Astrocyte (in vitro differentiated cells and primary cell): Measurements from ENCODE around the gene EDA. TPM values are rescaled to one million over a fixed set of nuclear protein-coding genes. Genes with fewer than 3 reads are reported as not detected.

Source experiments
- DNase-seq: peaks from one replicate; pipeline ENCODE4 v3.0.0-alpha.2; 2010; ENCODE audit warnings: low read depth
- FAIRE-seq: peaks from 2 replicates; lab custom pipeline; 2011; peaks lifted over from hg19 to GRCh38; lab: Jason Lieb, UNC
- H2AFZ ChIP-seq: 2 replicates; pipeline ENCODE4 v1.6.0; 2012; ENCODE audit warnings: low read depth, low read length, inconsistent platforms
- H3K27ac ChIP-seq: 2 replicates; pipeline ENCODE4 v1.5.1; 2011; ENCODE audit warnings: low read depth, low read length, inconsistent platforms
- H3K27me3 ChIP-seq: 2 replicates; pipeline ENCODE4 v1.6.0; 2011; ENCODE audit warnings: low read length, inconsistent platforms; ENCODE audit not compliant: insufficient read depth
- H3K36me3 ChIP-seq: 2 replicates; pipeline ENCODE4 v1.5.1; 2011; ENCODE audit warnings: low read length, inconsistent platforms; ENCODE audit not compliant: insufficient read depth
- H3K4me1 ChIP-seq: 2 replicates; pipeline ENCODE4 v1.5.1; 2011; ENCODE audit warnings: low read length, inconsistent platforms; ENCODE audit not compliant: insufficient read depth
- H3K4me2 ChIP-seq: 2 replicates; pipeline ENCODE4 v1.6.0; 2012; ENCODE audit warnings: low read length, inconsistent platforms
- H3K4me3 ChIP-seq: 2 replicates; pipeline ENCODE4 v1.5.1; 2011; ENCODE audit warnings: low read depth, mild to moderate bottlenecking, low read length, inconsistent platforms; ENCODE audit not compliant: insufficient read depth
- H3K79me2 ChIP-seq: 2 replicates; pipeline ENCODE4 v1.6.0; 2012; ENCODE audit warnings: mild to moderate bottlenecking, low read length, inconsistent platforms; ENCODE audit not compliant: insufficient read depth
- H3K9ac ChIP-seq: 2 replicates; pipeline ENCODE4 v1.6.0; 2012; ENCODE audit warnings: mild to moderate bottlenecking, low read length, inconsistent platforms
- H3K9me3 ChIP-seq: 2 replicates; pipeline ENCODE4 v1.5.1; 2012; ENCODE audit warnings: low read depth, mild to moderate bottlenecking, low read length, inconsistent platforms; ENCODE audit not compliant: insufficient read depth
- H4K20me1 ChIP-seq: 2 replicates; pipeline ENCODE4 v1.6.0; 2012; ENCODE audit warnings: low read length, inconsistent platforms; ENCODE audit not compliant: insufficient read depth
- H3K27ac Mint-ChIP-seq: one replicate; pipeline ENCODE4 v1.8.0; 2021; ENCODE audit warnings: mild to moderate bottlenecking, mixed read lengths; ENCODE audit not compliant: unreplicated experiment
- H3K27me3 Mint-ChIP-seq: one replicate; pipeline ENCODE4 v1.8.0; 2021; ENCODE audit warnings: low read depth, mixed read lengths; ENCODE audit not compliant: unreplicated experiment
- H3K36me3 Mint-ChIP-seq: one replicate; pipeline ENCODE4 v1.8.0; 2021; ENCODE audit warnings: low read depth, mixed read lengths; ENCODE audit not compliant: unreplicated experiment
- H3K4me1 Mint-ChIP-seq: one replicate; pipeline ENCODE4 v1.8.0; 2021; ENCODE audit warnings: low read depth, mixed read lengths; ENCODE audit not compliant: unreplicated experiment
- H3K4me3 Mint-ChIP-seq: one replicate; pipeline ENCODE4 v1.8.0; 2021; ENCODE audit warnings: mild to moderate bottlenecking, moderate library complexity, mixed read lengths; ENCODE audit not compliant: unreplicated experiment
- H3K9me3 Mint-ChIP-seq: one replicate; pipeline ENCODE4 v1.8.0; 2021; ENCODE audit warnings: mild to moderate bottlenecking, mixed read lengths; ENCODE audit not compliant: unreplicated experiment
- CTCF ChIP-seq: IDR thresholded peaks from 2 replicates; pipeline ENCODE4 v1.5.1; 2011; ENCODE audit warnings: low read depth, mild to moderate bottlenecking, inconsistent platforms, low read length, moderate library complexity; ENCODE audit not compliant: insufficient read depth
- EZH2 ChIP-seq: IDR thresholded peaks from 2 replicates; pipeline ENCODE4 v1.6.1; 2012; ENCODE audit warnings: mild to moderate bottlenecking, low read length, inconsistent platforms; ENCODE audit not compliant: insufficient read depth
- total RNA-seq: library from RNA; stranded (reverse); gene quantifications from 2 replicates; pipeline ENCODE4 v1.2.1, GENCODE V29; 2021

Gene EDA
- total RNA-seq, 1 donor from 2014 or later: 1.8 TPM

- Histone ChIP-seq H3K4me3 (no peak overlapping the region), H3K36me3 (no peaks in the 10 kb centered on the region), H3K4me2 (no peak overlapping the region), H3K9me3 (no peaks in the 10 kb centered on the region), H3K27me3 (no peaks in the 10 kb centered on the region), H4K20me1 (no peaks in the 10 kb centered on the region), H3K79me2 (no peaks in the 10 kb centered on the region), H3K9ac (no peak overlapping the region), H3K4me1 (no peaks in the 10 kb centered on the region), H3K27ac (no peak overlapping the region), H2AFZ (no peak overlapping the region)
- Mint-ChIP-seq H3K4me1 (no peaks in the 10 kb centered on the region), H3K36me3 (no peaks in the 10 kb centered on the region), H3K4me3 (no peak overlapping the region), H3K9me3 (peaks cover 4% of the 10 kb centered on the region), H3K27ac (no peak overlapping the region), H3K27me3 (no peaks in the 10 kb centered on the region)
- DNase-seq (no peak), FAIRE-seq (no peak)
- TF ChIP-seq EZH2 (no peak), CTCF (no peak)
These were observed 373.1 kb downstream of the EDA start for GRCh38 chrX:69988955-69989394.

- DNase-seq: no peak
- no peaks in the 10 kb centered on the region for H3K36me3 ChIP-seq
- H3K27me3 ChIP-seq: no peaks in the 10 kb centered on the region
- no peaks in the 10 kb centered on the region for H3K9me3 ChIP-seq
- no peak overlapping the region for H3K9ac ChIP-seq
- H3K27ac ChIP-seq: no peak overlapping the region
- H3K9me3 Mint-ChIP-seq: peaks cover 4% of the 10 kb centered on the region
- no peak overlapping the region for H3K4me2 ChIP-seq
- H3K27ac Mint-ChIP-seq: no peak overlapping the region
- H3K4me3 Mint-ChIP-seq: no peak overlapping the region
- no peak overlapping the region for H3K4me3 ChIP-seq
- TF ChIP-seq EZH2 (no peak), CTCF (no peak)
- H3K79me2 ChIP-seq: no peaks in the 10 kb centered on the region
- no peaks in the 10 kb centered on the region for H4K20me1 ChIP-seq
- FAIRE-seq: no peak
- no peaks in the 10 kb centered on the region for H3K4me1 Mint-ChIP-seq
- no peaks in the 10 kb centered on the region for H3K27me3 Mint-ChIP-seq
- H3K4me1 ChIP-seq: no peaks in the 10 kb centered on the region
- H2AFZ ChIP-seq: no peak overlapping the region
- H3K36me3 Mint-ChIP-seq: no peaks in the 10 kb centered on the region
These were observed 375.8 kb downstream of the EDA start for GRCh38 chrX:69991685-69992084.

- FAIRE-seq: no peak
- Mint-ChIP-seq H3K4me3 (no peak overlapping the region), H3K4me1 (no peaks in the 10 kb centered on the region), H3K27me3 (no peaks in the 10 kb centered on the region), H3K9me3 (peaks cover 4% of the 10 kb centered on the region), H3K27ac (no peak overlapping the region), H3K36me3 (no peaks in the 10 kb centered on the region)
- no peak overlapping the region for H3K4me2 ChIP-seq
- no peak overlapping the region for H2AFZ ChIP-seq
- TF ChIP-seq CTCF: no peak
- no peak for TF ChIP-seq EZH2
- no peaks in the 10 kb centered on the region for H3K9me3 ChIP-seq
- H3K36me3 ChIP-seq: no peaks in the 10 kb centered on the region
- H4K20me1 ChIP-seq: no peaks in the 10 kb centered on the region
- no peaks in the 10 kb centered on the region for H3K4me1 ChIP-seq
- no peak for DNase-seq
- H3K9ac ChIP-seq: no peak overlapping the region
- H3K4me3 ChIP-seq: no peak overlapping the region
- H3K79me2 ChIP-seq: no peaks in the 10 kb centered on the region
- H3K27ac ChIP-seq: no peak overlapping the region
- no peaks in the 10 kb centered on the region for H3K27me3 ChIP-seq
These were observed 377.6 kb downstream of the EDA start for GRCh38 chrX:69993494-69993893.
